ENCODE data around the gene ZSWIM6.

DNA sequence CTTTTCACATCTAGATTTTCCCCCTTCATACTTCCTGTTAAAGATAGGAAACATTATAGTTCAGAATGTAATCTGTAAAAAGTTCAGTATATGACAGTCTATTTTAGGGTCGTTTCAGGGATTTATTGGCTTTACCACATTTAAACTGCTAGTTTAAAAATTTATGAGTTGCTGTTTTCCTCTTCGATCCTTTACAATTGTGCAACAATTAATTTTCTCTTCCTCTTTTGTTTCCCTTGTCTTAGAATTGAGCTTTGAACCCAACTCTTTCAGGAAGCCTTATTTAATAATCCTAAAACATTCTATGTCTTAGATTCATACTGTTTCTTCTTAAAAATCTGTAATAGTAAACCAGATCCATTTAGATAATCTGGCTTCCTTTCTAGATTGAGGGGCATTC is 16.4 kb downstream of the ZSWIM6 start:
- TF ChIP-seq CTCF (IDR thresholded peaks at IDR 0.05; ENCODE audit: poor library complexity): no peak
- no peak for TF ChIP-seq EZH2 (IDR thresholded peaks at IDR 0.05; ENCODE audit: borderline replicate concordance)
